Right lobe of liver (tissue), 4 donors: Measurements from ENCODE around the gene RANBP17.

ENCODE experiments used
- POLR2A ChIP-seq: fragments of 450-650 bp; IDR thresholded peaks from one replicate; pipeline ENCODE4 v1.6.1; 2017; ENCODE audit warnings: antibody characterized with exemption, mild to moderate bottlenecking
- TF ChIP-seq, protein P1 (sequence below), 4 donors: fragments of 200-600 bp in 3 of 4; fragments of 450-650 bp in 1 of 4; IDR thresholded peaks; one replicate each; pipeline versions ENCODE4 v1.5.1 to v1.8.0; 2016 to 2022; ENCODE audit warnings: antibody characterized with exemption in 4 of 4, mild to moderate bottlenecking in 2 of 4
- donor health status: DM: no; HTN: no; CAD: no.
- donor health status: DM: no; HTN: no; CAD: no.
- donor health status: DM: no; HTN: yes; CAD: no.

DNA sequence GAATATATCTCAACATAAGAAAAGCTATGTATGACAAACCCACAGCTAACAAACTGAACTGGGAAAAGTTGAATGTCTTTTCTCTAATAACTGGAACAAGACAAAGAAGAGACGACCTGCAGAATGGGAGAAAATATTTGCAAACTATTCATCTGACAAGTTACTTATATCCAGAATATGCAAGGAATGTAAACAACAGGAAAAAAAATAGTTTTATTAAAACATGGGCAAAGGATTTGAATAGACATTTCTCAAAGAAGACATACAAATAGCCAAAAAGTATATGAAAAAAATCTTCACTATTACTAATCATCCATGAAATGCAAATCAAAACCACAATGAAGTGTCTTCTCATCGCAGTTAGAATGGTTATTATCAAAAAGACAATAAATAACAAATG lies 265.5 kb downstream of the RANBP17 start:
- no peak for TF ChIP-seq POLR2A
- TF ChIP-seq, protein P1, sequence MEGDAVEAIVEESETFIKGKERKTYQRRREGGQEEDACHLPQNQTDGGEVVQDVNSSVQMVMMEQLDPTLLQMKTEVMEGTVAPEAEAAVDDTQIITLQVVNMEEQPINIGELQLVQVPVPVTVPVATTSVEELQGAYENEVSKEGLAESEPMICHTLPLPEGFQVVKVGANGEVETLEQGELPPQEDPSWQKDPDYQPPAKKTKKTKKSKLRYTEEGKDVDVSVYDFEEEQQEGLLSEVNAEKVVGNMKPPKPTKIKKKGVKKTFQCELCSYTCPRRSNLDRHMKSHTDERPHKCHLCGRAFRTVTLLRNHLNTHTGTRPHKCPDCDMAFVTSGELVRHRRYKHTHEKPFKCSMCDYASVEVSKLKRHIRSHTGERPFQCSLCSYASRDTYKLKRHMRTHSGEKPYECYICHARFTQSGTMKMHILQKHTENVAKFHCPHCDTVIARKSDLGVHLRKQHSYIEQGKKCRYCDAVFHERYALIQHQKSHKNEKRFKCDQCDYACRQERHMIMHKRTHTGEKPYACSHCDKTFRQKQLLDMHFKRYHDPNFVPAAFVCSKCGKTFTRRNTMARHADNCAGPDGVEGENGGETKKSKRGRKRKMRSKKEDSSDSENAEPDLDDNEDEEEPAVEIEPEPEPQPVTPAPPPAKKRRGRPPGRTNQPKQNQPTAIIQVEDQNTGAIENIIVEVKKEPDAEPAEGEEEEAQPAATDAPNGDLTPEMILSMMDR (IDR thresholded peaks at IDR 0.05) = no peak
